CD4-positive, alpha-beta T cell (primary cell): Measurements from ENCODE around the gene MAMSTR. TPM values are rescaled to one million over a fixed set of nuclear protein-coding genes. Genes with fewer than 3 reads are reported as not detected.
A peak's percentile ranks its signal among the peaks of the same experiment; 100 is the strongest.

Experiments
- ATAC-seq: fragments of 200-7000 bp; cut with Tn5 transposase; one replicate; pipeline ENCODE4 v1.10.0; 2022; ENCODE audit warnings: mild to moderate bottlenecking; ENCODE audit not compliant: poor library complexity
- CTCF ChIA-PET: fragments of 350-600 bp; sonication (Branson Sonifier 250); formaldehyde crosslinking; loops from one replicate; lab custom pipeline; 2021; ENCODE audit warnings: antibody characterized with exemption, inconsistent platforms; lab: Charles Lee
- POLR2A ChIA-PET: fragments of 350-600 bp; sonication (Branson Sonifier 250); formaldehyde crosslinking; loops from one replicate; lab custom pipeline; 2021; ENCODE audit warnings: antibody characterized with exemption, inconsistent platforms; lab: Charles Lee
- DNase-seq, 14 experiments: peaks; one replicate each; pipeline ENCODE4 v3.0.0-alpha.2; 2013 to 2020; ENCODE audit warnings: mixed read lengths in 2 of 14
- H3K27ac ChIP-seq, 2 donors: one replicate each; pipeline versions ENCODE4 v1.5.1 to v1.7.0; 2013; ENCODE audit warnings: low read length in 2 of 2, low read depth in 1 of 2, mild to moderate bottlenecking in 1 of 2
- H3K27me3 ChIP-seq, 2 experiments: 1 replicate in 1 of 2; 2 replicates in 1 of 2; pipeline versions ENCODE4 v1.6.1 to v1.7.0; 2013; ENCODE audit warnings: low read length in 2 of 2, control low read depth in 1 of 2, mild to moderate bottlenecking in 1 of 2, moderate library complexity in 1 of 2; ENCODE audit not compliant: insufficient read depth in 2 of 2, control insufficient read depth in 1 of 2
- H3K36me3 ChIP-seq: one replicate; pipeline ENCODE4 v1.6.1; 2013; ENCODE audit warnings: low read length, control low read depth; ENCODE audit not compliant: insufficient read depth
- H3K4me1 ChIP-seq: one replicate; pipeline ENCODE4 v1.6.1; 2013; ENCODE audit warnings: low read length, control low read depth; ENCODE audit not compliant: insufficient read depth
- H3K4me3 ChIP-seq: one replicate; pipeline ENCODE4 v1.5.1; 2013; ENCODE audit warnings: mild to moderate bottlenecking, low read length, moderate library complexity
- H3K9me3 ChIP-seq, 2 experiments: 1 replicate in 1 of 2; 2 replicates in 1 of 2; pipeline versions ENCODE4 v1.6.1 to v1.7.0; 2013; ENCODE audit warnings: low read length in 2 of 2, mild to moderate bottlenecking in 2 of 2, control low read depth in 1 of 2, moderate library complexity in 1 of 2; ENCODE audit not compliant: control insufficient read depth in 1 of 2, insufficient read depth in 1 of 2
- H3K27ac Mint-ChIP-seq: one replicate; pipeline ENCODE4 v1.8.0; 2020; ENCODE audit warnings: mixed read lengths
- H3K27me3 Mint-ChIP-seq: one replicate; pipeline ENCODE4 v1.8.0; 2021; ENCODE audit warnings: mixed read lengths
- H3K36me3 Mint-ChIP-seq: one replicate; pipeline ENCODE4 v1.8.0; 2021; ENCODE audit warnings: low read depth, mixed read lengths
- H3K4me1 Mint-ChIP-seq: one replicate; pipeline ENCODE4 v1.8.0; 2021; ENCODE audit warnings: low read depth, mixed read lengths
- H3K4me3 Mint-ChIP-seq: one replicate; pipeline ENCODE4 v1.8.0; 2020; ENCODE audit warnings: mild to moderate bottlenecking, mixed read lengths
- H3K9me3 Mint-ChIP-seq: one replicate; pipeline ENCODE4 v1.8.0; 2020; ENCODE audit warnings: mixed read lengths
- intact Hi-C, 2 experiments: fragments of 100-400 bp; cut with DNase I in 1 of 2; cut with micrococcal nuclease in 1 of 2; formaldehyde crosslinking; loops; one replicate each; pipeline versions ENCODE4 v1.15.1 to v1.9.0; 2023 to 2025; cut with DNase I, micrococcal nuclease
- total RNA-seq, 174 experiments: library from RNA in 2 of 174; stranded (reverse) in 2 of 174; gene quantifications; one replicate each; pipeline ENCODE4 v1.2.3 and lab custom pipeline; 2021 to 2026
- TF ChIP-seq, protein P1 (sequence below): fragments of 200-600 bp; IDR thresholded peaks from one replicate; pipeline ENCODE4 v1.8.0; 2022; ENCODE audit warnings: antibody characterized with exemption, mild to moderate bottlenecking

Gene MAMSTR
- total RNA-seq, 2 experiments from 2014 or later, result 0.47 to 0.50 TPM

GRCh38 chr19:48760504-48761205, 41.1 kb upstream of the MAMSTR start:
- Mint-ChIP-seq H3K36me3 (no peaks in the 10 kb centered on the region), H3K9me3 (no peaks in the 10 kb centered on the region), H3K4me3 (no peak overlapping the region), H3K4me1 (peaks cover 4% of the 10 kb centered on the region), H3K27me3 (peaks cover 13% of the 10 kb centered on the region), H3K27ac (no peak overlapping the region)
- Histone ChIP-seq H3K4me3 (no peak overlapping the region), H3K4me1 (peaks cover 5% of the 10 kb centered on the region), H3K27me3 (peaks cover 5 to 7% of the 10 kb centered on the region in 2 experiments), H3K27ac (no peak overlapping the region), H3K36me3 (no peaks in the 10 kb centered on the region), H3K9me3 (no peaks in the 10 kb centered on the region)
- CTCF ChIA-PET, result no interaction called here
- intact Hi-C loops, result no loop called here
- ATAC-seq (no peak), DNase-seq (peak in 1 of 14 experiments; percentile 38)
- POLR2A ChIA-PET, result no interaction called here
- TF ChIP-seq, protein P1, sequence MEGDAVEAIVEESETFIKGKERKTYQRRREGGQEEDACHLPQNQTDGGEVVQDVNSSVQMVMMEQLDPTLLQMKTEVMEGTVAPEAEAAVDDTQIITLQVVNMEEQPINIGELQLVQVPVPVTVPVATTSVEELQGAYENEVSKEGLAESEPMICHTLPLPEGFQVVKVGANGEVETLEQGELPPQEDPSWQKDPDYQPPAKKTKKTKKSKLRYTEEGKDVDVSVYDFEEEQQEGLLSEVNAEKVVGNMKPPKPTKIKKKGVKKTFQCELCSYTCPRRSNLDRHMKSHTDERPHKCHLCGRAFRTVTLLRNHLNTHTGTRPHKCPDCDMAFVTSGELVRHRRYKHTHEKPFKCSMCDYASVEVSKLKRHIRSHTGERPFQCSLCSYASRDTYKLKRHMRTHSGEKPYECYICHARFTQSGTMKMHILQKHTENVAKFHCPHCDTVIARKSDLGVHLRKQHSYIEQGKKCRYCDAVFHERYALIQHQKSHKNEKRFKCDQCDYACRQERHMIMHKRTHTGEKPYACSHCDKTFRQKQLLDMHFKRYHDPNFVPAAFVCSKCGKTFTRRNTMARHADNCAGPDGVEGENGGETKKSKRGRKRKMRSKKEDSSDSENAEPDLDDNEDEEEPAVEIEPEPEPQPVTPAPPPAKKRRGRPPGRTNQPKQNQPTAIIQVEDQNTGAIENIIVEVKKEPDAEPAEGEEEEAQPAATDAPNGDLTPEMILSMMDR, result no peak

GRCh38 chr19:48757741-48758144, 38.2 kb upstream of the MAMSTR start:
- peaks cover 33% of the 10 kb centered on the region for H3K27me3 Mint-ChIP-seq
- H3K4me1 ChIP-seq, result peaks cover 18% of the 10 kb centered on the region
- no peaks in the 10 kb centered on the region for H3K36me3 Mint-ChIP-seq
- ATAC-seq, result no peak
- POLR2A ChIA-PET, result no interaction called here
- H3K4me3 ChIP-seq, result no peak overlapping the region
- no peak overlapping the region for H3K27ac Mint-ChIP-seq
- H3K27me3 ChIP-seq, result peaks cover 23 to 24% of the 10 kb centered on the region in 2 experiments
- DNase-seq, result no peak
- H3K36me3 ChIP-seq, result no peaks in the 10 kb centered on the region
- CTCF ChIA-PET, result no interaction called here
- TF ChIP-seq, protein P1, result no peak
- H3K9me3 Mint-ChIP-seq, result no peaks in the 10 kb centered on the region
- H3K4me3 Mint-ChIP-seq, result no peak overlapping the region
- H3K4me1 Mint-ChIP-seq, result peaks cover 11% of the 10 kb centered on the region
- intact Hi-C loops, result no loop called here
- peaks cover 0 to 4% of the 10 kb centered on the region in 2 experiments for H3K9me3 ChIP-seq
- no peak overlapping the region for H3K27ac ChIP-seq

GRCh38 chr19:48757089-48757675, 37.7 kb upstream of the MAMSTR start:
- TF ChIP-seq, protein P1, result no peak
- intact Hi-C loops, result no loop called here
- peaks cover 0 to 5% of the 10 kb centered on the region in 2 experiments for H3K9me3 ChIP-seq
- peaks cover 24 to 26% of the 10 kb centered on the region in 2 experiments for H3K27me3 ChIP-seq
- no peak for DNase-seq
- ChIA-PET POLR2A (no interaction called here), CTCF (no interaction called here)
- no peaks in the 10 kb centered on the region for H3K36me3 Mint-ChIP-seq
- H3K27me3 Mint-ChIP-seq, result peaks cover 35% of the 10 kb centered on the region
- peaks cover 23% of the 10 kb centered on the region for H3K4me1 ChIP-seq
- H3K4me3 Mint-ChIP-seq, result no peak overlapping the region
- no peak overlapping the region for H3K27ac ChIP-seq
- H3K4me3 ChIP-seq, result no peak overlapping the region
- peaks cover 13% of the 10 kb centered on the region for H3K4me1 Mint-ChIP-seq
- no peak overlapping the region for H3K27ac Mint-ChIP-seq
- ATAC-seq, result no peak
- no peaks in the 10 kb centered on the region for H3K9me3 Mint-ChIP-seq
- no peaks in the 10 kb centered on the region for H3K36me3 ChIP-seq
